Bladder microvascular endothelial cell (primary cell): ENCODE results near the gene DDX55. TPM values are rescaled to one million over a fixed set of nuclear protein-coding genes. Genes with fewer than 3 reads are reported as not detected.

Experiments
- total RNA-seq: library from RNA; depleted of rRNA; stranded (reverse); fragments of >200 nt; gene quantifications from 2 replicates; pipeline ENCODE4 v1.2.3, GENCODE V29; 2014

The DDX55 gene
- 12.1 and 15.0 TPM in 2 replicates for total RNA-seq

GRCh38 chr12:123601602-123602489 is at the start of gene DDX55:
Gene DDX55, plus strand, starts transcription at chr12:123602099. Its CDS starts 50 bp downstream, at chr12:123602149.

GRCh38 chr12:123633379-123634141 is 31.7 kb downstream of the DDX55 start, which contains the start of the genes EIF2B1 and GTF2H3:
Gene EIF2B1, minus strand, starts transcription at chr12:123633686. Its CDS starts 129 bp downstream, at chr12:123633557.
Gene GTF2H3, plus strand, starts transcription at chr12:123633829. Its CDS starts 31 bp downstream, at chr12:123633860.

Other genes starting within 250 kb of the DDX55 start
- 14.4 and 33.7 TPM in 2 replicates for gene SBNO1, start 237.3 kb upstream of the DDX55 start, total RNA-seq
- 32.1 and 38.3 TPM in 2 replicates for gene KMT5A, start 218.0 kb upstream of the DDX55 start, total RNA-seq
- 3.2 and 7.6 TPM in 2 replicates for gene RILPL2, start 165.4 kb upstream of the DDX55 start, total RNA-seq
- 14.2 and 15.4 TPM in 2 replicates for gene SNRNP35, start 144.0 kb upstream of the DDX55 start, total RNA-seq
- 5.2 and 14.9 TPM in 2 replicates for gene RILPL1, start 68.4 kb upstream of the DDX55 start, total RNA-seq
- 277 and 319 TPM in 2 replicates for gene TMED2, start 17.5 kb upstream of the DDX55 start, total RNA-seq
- 34.0 and 54.2 TPM in 2 replicates for gene EIF2B1, start 31.6 kb downstream of the DDX55 start, total RNA-seq
- 16.7 and 28.6 TPM in 2 replicates for gene GTF2H3, start 31.7 kb downstream of the DDX55 start, total RNA-seq
- gene TCTN2, start 69.0 kb downstream of the DDX55 start, total RNA-seq, result 4.9 and 10.4 TPM in 2 replicates
- 17.6 and 37.3 TPM in 2 replicates for gene ATP6V0A2, start 110.3 kb downstream of the DDX55 start, total RNA-seq
- gene DNAH10, start 160.2 kb downstream of the DDX55 start, total RNA-seq, result 0.06 and 0.16 TPM in 2 replicates